ENCODE data around the gene MTG2.

MTG2 gene

DNA sequence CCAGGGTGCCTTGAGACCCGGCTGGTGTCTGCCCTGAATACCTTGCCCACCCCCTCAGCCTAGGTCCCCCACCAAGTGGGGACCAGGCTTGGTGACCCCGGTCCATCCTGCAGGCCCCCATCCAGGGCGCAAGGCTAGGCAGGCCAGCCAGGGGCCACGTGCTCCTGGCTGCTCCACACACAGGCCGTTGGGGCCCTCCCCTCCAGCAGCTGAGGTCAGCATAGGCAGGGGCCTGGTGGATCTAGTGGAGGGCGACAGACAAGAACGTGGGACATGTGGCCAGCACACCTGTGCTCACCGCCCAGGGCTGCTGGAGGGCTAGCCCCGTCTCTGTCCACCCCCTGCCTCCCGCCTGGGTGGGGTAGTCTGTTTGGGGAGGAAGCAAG, 44.8 kb downstream of the MTG2 start:
- H3K9ac ChIP-seq (ENCODE audit: low read length): no peak overlapping the region
- no peak for DNase-seq
- H3K27ac ChIP-seq (ENCODE audit: low read length): no peak overlapping the region
- H3K4me1 ChIP-seq (ENCODE audit: low read length): no peaks in the 10 kb centered on the region
- no peaks in the 10 kb centered on the region for H3K9me2 ChIP-seq (replicated peaks; ENCODE audit: insufficient read depth, low read length)
- H4K20me1 ChIP-seq (ENCODE audit: insufficient read depth, low read length): no peaks in the 10 kb centered on the region
- H3F3A ChIP-seq (ENCODE audit: insufficient read depth, low read length): no peaks in the 10 kb centered on the region
- no peak for TF ChIP-seq EZH2phosphoT487 (IDR thresholded peaks at IDR 0.05; ENCODE audit: low read length)
- TF ChIP-seq, protein P1, sequence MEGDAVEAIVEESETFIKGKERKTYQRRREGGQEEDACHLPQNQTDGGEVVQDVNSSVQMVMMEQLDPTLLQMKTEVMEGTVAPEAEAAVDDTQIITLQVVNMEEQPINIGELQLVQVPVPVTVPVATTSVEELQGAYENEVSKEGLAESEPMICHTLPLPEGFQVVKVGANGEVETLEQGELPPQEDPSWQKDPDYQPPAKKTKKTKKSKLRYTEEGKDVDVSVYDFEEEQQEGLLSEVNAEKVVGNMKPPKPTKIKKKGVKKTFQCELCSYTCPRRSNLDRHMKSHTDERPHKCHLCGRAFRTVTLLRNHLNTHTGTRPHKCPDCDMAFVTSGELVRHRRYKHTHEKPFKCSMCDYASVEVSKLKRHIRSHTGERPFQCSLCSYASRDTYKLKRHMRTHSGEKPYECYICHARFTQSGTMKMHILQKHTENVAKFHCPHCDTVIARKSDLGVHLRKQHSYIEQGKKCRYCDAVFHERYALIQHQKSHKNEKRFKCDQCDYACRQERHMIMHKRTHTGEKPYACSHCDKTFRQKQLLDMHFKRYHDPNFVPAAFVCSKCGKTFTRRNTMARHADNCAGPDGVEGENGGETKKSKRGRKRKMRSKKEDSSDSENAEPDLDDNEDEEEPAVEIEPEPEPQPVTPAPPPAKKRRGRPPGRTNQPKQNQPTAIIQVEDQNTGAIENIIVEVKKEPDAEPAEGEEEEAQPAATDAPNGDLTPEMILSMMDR (IDR thresholded peaks at IDR 0.05; ENCODE audit: low read length): no peak
- no peak for TF ChIP-seq EZH2 (optimal IDR thresholded peaks at IDR 0.05; ENCODE audit: low read depth, low read length)
- H3K36me3 ChIP-seq (replicated peaks; ENCODE audit: insufficient read depth, low read length): no peaks in the 10 kb centered on the region
- H3K4me3 ChIP-seq (ENCODE audit: low read length): no peak overlapping the region
- no peaks in the 10 kb centered on the region for H3K79me2 ChIP-seq (ENCODE audit: low read length)
- no peaks in the 10 kb centered on the region for H3K9me3 ChIP-seq (replicated peaks; ENCODE audit: insufficient read depth, low read length)
- H2AFZ ChIP-seq (ENCODE audit: low read length): no peak overlapping the region
- peaks cover 68% of the 10 kb centered on the region for H3K27me3 ChIP-seq (replicated peaks; ENCODE audit: insufficient read depth, low read length)
- H3K4me2 ChIP-seq (ENCODE audit: low read depth, low read length): no peak overlapping the region

DNA sequence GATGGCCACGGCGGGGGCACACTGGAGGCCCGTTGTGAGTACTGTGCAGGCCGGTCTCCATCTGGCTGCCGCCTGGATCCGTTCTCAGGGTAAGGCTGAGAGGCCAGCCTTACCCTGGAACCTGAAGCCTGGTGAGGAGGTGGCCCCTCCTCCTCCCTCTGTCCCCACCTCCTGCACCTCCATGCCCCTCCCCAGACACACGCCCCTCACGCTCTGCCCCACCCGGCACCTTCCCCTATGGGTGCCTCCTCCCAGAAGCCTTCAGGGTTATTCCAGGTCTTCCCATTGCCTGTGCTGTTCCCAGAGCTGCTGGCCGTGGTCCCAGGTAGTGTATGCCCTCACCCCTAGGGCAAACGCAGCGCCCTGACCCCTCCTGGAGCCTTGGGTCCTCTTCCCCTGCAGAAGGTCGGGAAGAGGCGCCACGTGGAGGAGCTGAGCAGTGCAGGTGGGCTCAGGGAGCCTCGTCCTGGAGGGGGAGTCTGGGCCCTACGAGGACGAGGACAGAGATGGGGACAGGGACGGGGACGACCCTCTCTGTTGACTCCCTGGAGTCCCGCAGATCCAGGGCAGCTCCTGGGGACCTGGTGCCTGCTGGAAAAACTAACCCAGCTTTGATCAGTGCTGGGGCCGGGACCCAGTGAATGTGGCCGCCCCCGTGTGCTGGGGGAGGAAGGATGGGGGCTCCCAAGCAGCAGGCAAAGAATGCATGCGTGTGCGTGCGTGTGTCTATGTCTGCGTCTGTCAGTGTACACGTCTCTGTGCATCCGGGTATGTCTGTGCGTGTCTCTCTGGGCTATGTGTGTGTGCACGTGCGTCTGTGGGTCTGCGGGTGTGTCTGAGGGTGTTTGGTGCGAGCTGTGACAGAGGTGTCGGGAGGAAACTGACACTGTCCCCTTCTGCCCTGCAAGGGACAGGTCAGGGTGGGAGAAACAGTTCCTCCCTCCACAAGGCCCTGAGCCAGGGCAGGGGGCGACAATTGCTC, 45.4 kb downstream of the MTG2 start:
- no peak overlapping the region for H2AFZ ChIP-seq (ENCODE audit: low read length)
- no peak for DNase-seq
- H3K4me1 ChIP-seq (ENCODE audit: low read length): no peaks in the 10 kb centered on the region
- H3K9me2 ChIP-seq (replicated peaks; ENCODE audit: insufficient read depth, low read length): no peaks in the 10 kb centered on the region
- H3K4me2 ChIP-seq (ENCODE audit: low read depth, low read length): no peak overlapping the region
- TF ChIP-seq EZH2phosphoT487 (IDR thresholded peaks at IDR 0.05; ENCODE audit: low read length) (no peak), EZH2 (optimal IDR thresholded peaks at IDR 0.05; ENCODE audit: low read depth, low read length) (no peak)
- TF ChIP-seq, protein P1 (IDR thresholded peaks at IDR 0.05; ENCODE audit: low read length): no peak
- no peak overlapping the region for H3K27ac ChIP-seq (ENCODE audit: low read length)
- H3K36me3 ChIP-seq (replicated peaks; ENCODE audit: insufficient read depth, low read length): no peaks in the 10 kb centered on the region
- H4K20me1 ChIP-seq (ENCODE audit: insufficient read depth, low read length): no peaks in the 10 kb centered on the region
- no peaks in the 10 kb centered on the region for H3K9me3 ChIP-seq (replicated peaks; ENCODE audit: insufficient read depth, low read length)
- H3K27me3 ChIP-seq (replicated peaks; ENCODE audit: insufficient read depth, low read length): peaks cover 64% of the 10 kb centered on the region
- H3F3A ChIP-seq (ENCODE audit: insufficient read depth, low read length): no peaks in the 10 kb centered on the region
- no peak overlapping the region for H3K9ac ChIP-seq (ENCODE audit: low read length)
- H3K4me3 ChIP-seq (ENCODE audit: low read length): no peak overlapping the region
- no peaks in the 10 kb centered on the region for H3K79me2 ChIP-seq (ENCODE audit: low read length)

DNA sequence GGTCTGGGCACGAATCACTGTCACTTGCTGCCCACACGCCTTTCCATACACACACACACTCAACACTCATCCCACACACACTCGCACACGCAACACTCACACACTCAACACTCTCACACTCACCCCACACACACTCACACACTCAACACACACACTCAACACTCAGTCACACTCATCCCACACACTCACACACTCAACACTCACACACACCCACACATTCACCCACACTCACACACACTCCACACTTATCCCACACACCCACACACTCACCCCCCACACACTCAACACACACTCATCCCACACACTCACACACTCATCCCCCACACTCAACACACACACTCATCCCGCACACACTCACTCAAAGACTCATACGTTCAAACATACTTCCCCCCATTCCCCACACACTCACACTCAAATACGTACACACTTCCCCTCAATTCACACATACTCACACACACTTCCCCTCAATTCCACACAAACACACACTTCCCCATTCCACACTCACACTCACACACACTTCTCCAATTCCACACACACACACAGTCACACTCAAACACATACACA, 46.2 kb downstream of the MTG2 start:
- Histone ChIP-seq H3K9me2 (replicated peaks; ENCODE audit: insufficient read depth, low read length) (no peaks in the 10 kb centered on the region), H3K4me2 (ENCODE audit: low read depth, low read length) (no peak overlapping the region), H3K9ac (ENCODE audit: low read length) (no peak overlapping the region), H3K36me3 (replicated peaks; ENCODE audit: insufficient read depth, low read length) (no peaks in the 10 kb centered on the region), H2AFZ (ENCODE audit: low read length) (no peak overlapping the region), H3K4me1 (ENCODE audit: low read length) (no peaks in the 10 kb centered on the region), H4K20me1 (ENCODE audit: insufficient read depth, low read length) (no peaks in the 10 kb centered on the region), H3K79me2 (ENCODE audit: low read length) (no peaks in the 10 kb centered on the region), H3F3A (ENCODE audit: insufficient read depth, low read length) (no peaks in the 10 kb centered on the region), H3K27me3 (replicated peaks; ENCODE audit: insufficient read depth, low read length) (peaks cover 64% of the 10 kb centered on the region), H3K4me3 (ENCODE audit: low read length) (no peak overlapping the region), H3K27ac (ENCODE audit: low read length) (no peak overlapping the region), H3K9me3 (replicated peaks; ENCODE audit: insufficient read depth, low read length) (no peaks in the 10 kb centered on the region)
- no peak for DNase-seq
- no peak for TF ChIP-seq EZH2phosphoT487 (IDR thresholded peaks at IDR 0.05; ENCODE audit: low read length)
- TF ChIP-seq, protein P1 (IDR thresholded peaks at IDR 0.05; ENCODE audit: low read length): no peak
- TF ChIP-seq EZH2 (optimal IDR thresholded peaks at IDR 0.05; ENCODE audit: low read depth, low read length): no peak

Measured in MM.1S (cell line).